HEK293 (cell line): ENCODE results near the gene GNPTG.
A peak's percentile ranks its signal among the peaks of the same experiment; 100 is the strongest.

Source experiments
- GLI4 ChIP-seq: fragments of 450-650 bp; formaldehyde crosslinking; IDR thresholded peaks from 2 replicates; pipeline ENCODE4 v1.5.1; 2016; ENCODE audit warnings: missing biosample characterization, missing genetic modification characterization
- IKZF3 ChIP-seq: fragments of 450-650 bp; IDR thresholded peaks from 2 replicates; pipeline ENCODE4 v1.5.0; 2018; ENCODE audit warnings: missing biosample characterization, mild to moderate bottlenecking, missing genetic modification characterization, moderate library complexity
- KLF10 ChIP-seq: fragments of 450-650 bp; IDR thresholded peaks from 2 replicates; pipeline ENCODE4 v1.5.1; 2018; ENCODE audit warnings: missing biosample characterization, mild to moderate bottlenecking, missing genetic modification characterization
- KLF7 ChIP-seq: fragments of 450-650 bp; formaldehyde crosslinking; IDR thresholded peaks from 2 replicates; pipeline ENCODE4 v1.5.1; 2016; ENCODE audit warnings: missing biosample characterization, missing genetic modification characterization, borderline replicate concordance
- REPIN1 ChIP-seq: fragments of 450-650 bp; formaldehyde crosslinking; IDR thresholded peaks from 2 replicates; pipeline ENCODE4 v1.5.1; 2017; ENCODE audit warnings: missing biosample characterization, missing genetic modification characterization, low read depth
- SALL2 ChIP-seq: fragments of 450-650 bp; formaldehyde crosslinking; IDR thresholded peaks from 2 replicates; pipeline ENCODE4 v1.5.0; 2017; ENCODE audit warnings: missing biosample characterization, mild to moderate bottlenecking, missing genetic modification characterization, borderline replicate concordance
- SCRT1 ChIP-seq: fragments of 450-650 bp; formaldehyde crosslinking; IDR thresholded peaks from 2 replicates; pipeline ENCODE4 v1.5.1; 2016; ENCODE audit warnings: missing biosample characterization, missing genetic modification characterization, borderline replicate concordance
- SP7 ChIP-seq: fragments of 450-650 bp; formaldehyde crosslinking; IDR thresholded peaks from 2 replicates; pipeline ENCODE4 v1.5.1; 2016; ENCODE audit warnings: missing biosample characterization, missing genetic modification characterization
- YY2 ChIP-seq: fragments of 450-650 bp; formaldehyde crosslinking; IDR thresholded peaks from 2 replicates; pipeline ENCODE4 v1.5.1; 2016; ENCODE audit warnings: missing biosample characterization, missing genetic modification characterization
- ZBTB1 ChIP-seq: fragments of 450-650 bp; formaldehyde crosslinking; IDR thresholded peaks from 2 replicates; pipeline ENCODE4 v1.5.1; 2016; ENCODE audit warnings: missing biosample characterization, missing genetic modification characterization
- ZNF114 ChIP-seq: fragments of 450-650 bp; formaldehyde crosslinking; IDR thresholded peaks from 2 replicates; pipeline ENCODE4 v1.5.0; 2017; ENCODE audit warnings: missing biosample characterization, missing genetic modification characterization
- ZNF132 ChIP-seq: fragments of 450-650 bp; formaldehyde crosslinking; IDR thresholded peaks from 2 replicates; pipeline ENCODE4 v1.5.1; 2017; ENCODE audit warnings: missing biosample characterization, missing genetic modification characterization, borderline replicate concordance
- ZNF148 ChIP-seq: fragments of 450-650 bp; formaldehyde crosslinking; IDR thresholded peaks from 2 replicates; pipeline ENCODE4 v1.5.0; 2017; ENCODE audit warnings: missing biosample characterization, missing genetic modification characterization, borderline replicate concordance
- ZNF16 ChIP-seq: fragments of 450-650 bp; formaldehyde crosslinking; IDR thresholded peaks from 2 replicates; pipeline ENCODE4 v1.5.1; 2016; ENCODE audit warnings: low read depth, missing biosample characterization, missing genetic modification characterization
- ZNF174 ChIP-seq: fragments of 450-650 bp; formaldehyde crosslinking; IDR thresholded peaks from 2 replicates; pipeline ENCODE4 v1.5.0; 2017; ENCODE audit warnings: missing biosample characterization, mild to moderate bottlenecking, missing genetic modification characterization
- ZNF175 ChIP-seq: fragments of 450-650 bp; formaldehyde crosslinking; IDR thresholded peaks from 2 replicates; pipeline ENCODE4 v1.5.1; 2016; ENCODE audit warnings: missing biosample characterization, missing genetic modification characterization
- ZNF202 ChIP-seq: fragments of 450-650 bp; formaldehyde crosslinking; IDR thresholded peaks from 2 replicates; pipeline ENCODE4 v1.5.1; 2016; ENCODE audit warnings: missing biosample characterization, missing genetic modification characterization, borderline replicate concordance
- ZNF404 ChIP-seq: fragments of 450-650 bp; formaldehyde crosslinking; IDR thresholded peaks from 2 replicates; pipeline ENCODE4 v1.5.1; 2017; ENCODE audit warnings: missing biosample characterization, missing genetic modification characterization
- ZNF433 ChIP-seq: fragments of 450-650 bp; formaldehyde crosslinking; IDR thresholded peaks from 2 replicates; pipeline ENCODE4 v1.5.1; 2016; ENCODE audit warnings: missing biosample characterization, missing genetic modification characterization, low read depth
- ZNF510 ChIP-seq: fragments of 450-650 bp; formaldehyde crosslinking; IDR thresholded peaks from 2 replicates; pipeline ENCODE4 v1.5.1; 2018; ENCODE audit warnings: mild to moderate bottlenecking, missing genetic modification characterization, missing biosample characterization; ENCODE audit not compliant: insufficient replicate concordance
- ZNF521 ChIP-seq: fragments of 450-650 bp; formaldehyde crosslinking; IDR thresholded peaks from 2 replicates; pipeline ENCODE4 v1.5.1; 2017; ENCODE audit warnings: missing biosample characterization, mild to moderate bottlenecking, missing genetic modification characterization
- ZNF544 ChIP-seq: fragments of 450-650 bp; formaldehyde crosslinking; IDR thresholded peaks from 2 replicates; pipeline ENCODE4 v1.5.0; 2017; ENCODE audit warnings: missing biosample characterization, missing genetic modification characterization
- ZNF549 ChIP-seq: fragments of 450-650 bp; IDR thresholded peaks from 2 replicates; pipeline ENCODE4 v1.5.1; 2018; ENCODE audit warnings: missing biosample characterization, missing genetic modification characterization, mild to moderate bottlenecking, inconsistent platforms, moderate library complexity
- ZNF585B ChIP-seq: fragments of 450-650 bp; formaldehyde crosslinking; IDR thresholded peaks from 2 replicates; pipeline ENCODE4 v1.5.1; 2016; ENCODE audit warnings: missing biosample characterization, missing genetic modification characterization
- ZNF596 ChIP-seq: fragments of 450-650 bp; IDR thresholded peaks from 2 replicates; pipeline ENCODE4 v1.5.0; 2018; ENCODE audit warnings: missing biosample characterization, mild to moderate bottlenecking, missing genetic modification characterization, moderate library complexity
- ZNF623 ChIP-seq: fragments of 450-650 bp; formaldehyde crosslinking; IDR thresholded peaks from 2 replicates; pipeline ENCODE4 v1.5.1; 2016; ENCODE audit warnings: missing biosample characterization, missing genetic modification characterization
- ZNF660 ChIP-seq: fragments of 450-650 bp; IDR thresholded peaks from 2 replicates; pipeline ENCODE4 v1.5.1; 2018; ENCODE audit warnings: missing biosample characterization, mild to moderate bottlenecking, missing genetic modification characterization
- ZSCAN30 ChIP-seq: fragments of 450-650 bp; IDR thresholded peaks from 2 replicates; pipeline ENCODE4 v1.5.1; 2018; ENCODE audit warnings: missing biosample characterization, mild to moderate bottlenecking, missing genetic modification characterization, moderate library complexity
- TF ChIP-seq, protein P1 (sequence below): fragments of 450-650 bp; formaldehyde crosslinking; IDR thresholded peaks from 2 replicates; pipeline ENCODE4 v1.5.1; 2016; ENCODE audit warnings: missing biosample characterization, missing genetic modification characterization
- TF ChIP-seq, protein P2 (sequence below): fragments of 450-650 bp; formaldehyde crosslinking; IDR thresholded peaks from 2 replicates; pipeline ENCODE4 v1.5.1; 2016; ENCODE audit warnings: missing biosample characterization, missing genetic modification characterization, borderline replicate concordance

Gene GNPTG

GRCh38 chr16:1308977-1309885 lies 42.5 kb upstream of the GNPTG start, which contains the start of gene UBE2I (continued):
- TF ChIP-seq ZNF175 (tag by site-specific recombination) = no peak
- TF ChIP-seq ZNF16 (tag by site-specific recombination) = no peak
- no peak for TF ChIP-seq ZNF174
- no peak for TF ChIP-seq ZNF596 (tag by site-specific recombination)
- TF ChIP-seq REPIN1 (tag by site-specific recombination) = no peak
- no peak for TF ChIP-seq IKZF3 (tag by site-specific recombination)
- 0 out of 2 replicates have a peak, but pooled peaks have one; percentile 14 for TF ChIP-seq ZNF433
- TF ChIP-seq GLI4 (tag by site-specific recombination) = 0 out of 2 replicates have a peak, but pooled peaks have one; percentile 57
- peak; percentile 62 for TF ChIP-seq YY2
- TF ChIP-seq SP7 (tag by site-specific recombination) = peak; percentile 93
- TF ChIP-seq ZNF132 = no peak
- peak; percentile 73 for TF ChIP-seq ZSCAN30 (tag by site-specific recombination)
- no peak for TF ChIP-seq ZNF549 (tag by site-specific recombination)
- TF ChIP-seq, protein P1, sequence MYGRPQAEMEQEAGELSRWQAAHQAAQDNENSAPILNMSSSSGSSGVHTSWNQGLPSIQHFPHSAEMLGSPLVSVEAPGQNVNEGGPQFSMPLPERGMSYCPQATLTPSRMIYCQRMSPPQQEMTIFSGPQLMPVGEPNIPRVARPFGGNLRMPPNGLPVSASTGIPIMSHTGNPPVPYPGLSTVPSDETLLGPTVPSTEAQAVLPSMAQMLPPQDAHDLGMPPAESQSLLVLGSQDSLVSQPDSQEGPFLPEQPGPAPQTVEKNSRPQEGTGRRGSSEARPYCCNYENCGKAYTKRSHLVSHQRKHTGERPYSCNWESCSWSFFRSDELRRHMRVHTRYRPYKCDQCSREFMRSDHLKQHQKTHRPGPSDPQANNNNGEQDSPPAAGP (tag by site-specific recombination) = peak; percentile 97
- TF ChIP-seq KLF10 (tag by site-specific recombination) = peak; percentile 84; the same call in 1 of the 2 replicates
- no peak for TF ChIP-seq SALL2 (tag by site-specific recombination)
- TF ChIP-seq ZNF544 (tag by site-specific recombination) = no peak
- no peak for TF ChIP-seq SCRT1 (tag by site-specific recombination)
- peak; percentile 43 for TF ChIP-seq ZNF623 (tag by site-specific recombination)
- TF ChIP-seq ZBTB1 (tag by site-specific recombination) = no peak
- no peak for TF ChIP-seq ZNF521 (tag by site-specific recombination)
- TF ChIP-seq ZNF148 (tag by site-specific recombination) = peak; percentile 72; the same call in 1 of the 2 replicates
- no peak for TF ChIP-seq ZNF510 (tag by site-specific recombination)
- TF ChIP-seq ZNF114 (tag by site-specific recombination) = no peak
- TF ChIP-seq, protein P2, sequence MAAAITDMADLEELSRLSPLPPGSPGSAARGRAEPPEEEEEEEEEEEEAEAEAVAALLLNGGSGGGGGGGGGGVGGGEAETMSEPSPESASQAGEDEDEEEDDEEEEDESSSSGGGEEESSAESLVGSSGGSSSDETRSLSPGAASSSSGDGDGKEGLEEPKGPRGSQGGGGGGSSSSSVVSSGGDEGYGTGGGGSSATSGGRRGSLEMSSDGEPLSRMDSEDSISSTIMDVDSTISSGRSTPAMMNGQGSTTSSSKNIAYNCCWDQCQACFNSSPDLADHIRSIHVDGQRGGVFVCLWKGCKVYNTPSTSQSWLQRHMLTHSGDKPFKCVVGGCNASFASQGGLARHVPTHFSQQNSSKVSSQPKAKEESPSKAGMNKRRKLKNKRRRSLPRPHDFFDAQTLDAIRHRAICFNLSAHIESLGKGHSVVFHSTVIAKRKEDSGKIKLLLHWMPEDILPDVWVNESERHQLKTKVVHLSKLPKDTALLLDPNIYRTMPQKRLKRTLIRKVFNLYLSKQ (tag by site-specific recombination) = no peak
- TF ChIP-seq ZNF404 (tag by site-specific recombination) = no peak
- no peak for TF ChIP-seq ZNF202 (tag by site-specific recombination)
- TF ChIP-seq ZNF585B (tag by site-specific recombination) = no peak
- TF ChIP-seq KLF7 (tag by site-specific recombination) = peak; percentile 94
- TF ChIP-seq ZNF660 (tag by site-specific recombination) = peak; percentile 9; the same call in 1 of the 2 replicates
